GM23248 (cell line): ENCODE data around the gene RAB4B. TPM values are rescaled to one million over a fixed set of nuclear protein-coding genes. Genes with fewer than 3 reads are reported as not detected.
"Not testable (repeated sequence)": the region's sequence is repeated elsewhere in the genome, so short reads cannot be mapped to it uniquely, and the experiment has no call there.

Experiments
- DNase-seq: peaks from one replicate; pipeline ENCODE4 v3.0.0-alpha.2; 2015
- H2AFZ ChIP-seq: fragments of 200-600 bp; sonication (generic); 2 replicates; pipeline ENCODE4 v1.6.1; 2016; ENCODE audit warnings: antibody characterized with exemption
- H3F3A ChIP-seq: fragments of 200-600 bp; sonication (generic); 2 replicates; pipeline ENCODE4 v1.6.1; 2016; ENCODE audit warnings: mild to moderate bottlenecking, antibody characterized with exemption, mixed run types; ENCODE audit not compliant: insufficient read depth
- H3K27ac ChIP-seq: fragments of 200-600 bp; sonication (generic); 2 replicates; pipeline ENCODE4 v1.5.1; 2016; ENCODE audit warnings: mild to moderate bottlenecking
- H3K27me3 ChIP-seq: fragments of 200-600 bp; sonication (generic); replicated peaks from 2 replicates; pipeline ENCODE4 v1.6.1; 2016; ENCODE audit warnings: mild to moderate bottlenecking; ENCODE audit not compliant: insufficient read depth
- H3K36me3 ChIP-seq: fragments of 200-600 bp; sonication (generic); 2 replicates; pipeline ENCODE4 v1.6.1; 2016; ENCODE audit warnings: low read depth, mild to moderate bottlenecking
- H3K4me1 ChIP-seq: fragments of 200-600 bp; sonication (generic); 2 replicates; pipeline ENCODE4 v1.6.1; 2016; ENCODE audit warnings: mild to moderate bottlenecking; ENCODE audit not compliant: insufficient read depth
- H3K4me2 ChIP-seq: fragments of 200-600 bp; sonication (generic); one replicate; pipeline ENCODE4 v1.6.1; 2016; ENCODE audit warnings: mild to moderate bottlenecking; ENCODE audit not compliant: unreplicated experiment
- H3K4me3 ChIP-seq: fragments of 200-600 bp; sonication (generic); 2 replicates; pipeline ENCODE4 v1.5.1; 2016; ENCODE audit warnings: mild to moderate bottlenecking
- H3K79me2 ChIP-seq: fragments of 200-600 bp; sonication (generic); 2 replicates; pipeline ENCODE4 v1.6.1; 2016; ENCODE audit warnings: mild to moderate bottlenecking; ENCODE audit not compliant: insufficient read depth
- H3K9ac ChIP-seq: fragments of 200-600 bp; sonication (generic); 2 replicates; pipeline ENCODE4 v1.6.1; 2016; ENCODE audit warnings: mild to moderate bottlenecking
- H3K9me2 ChIP-seq: fragments of 200-600 bp; sonication (generic); 2 replicates; pipeline ENCODE4 v1.6.1; 2016; ENCODE audit warnings: mixed run types, mild to moderate bottlenecking, moderate library complexity; ENCODE audit not compliant: insufficient read depth
- H3K9me3 ChIP-seq: fragments of 200-600 bp; sonication (generic); one replicate; pipeline ENCODE4 v1.6.1; 2017; ENCODE audit warnings: low read depth
- H4K20me1 ChIP-seq: fragments of 200-600 bp; sonication (generic); 2 replicates; pipeline ENCODE4 v1.6.0; 2016; ENCODE audit not compliant: insufficient read depth
- EZH2 ChIP-seq: fragments of 200-600 bp; sonication (generic); IDR thresholded peaks from 2 replicates; pipeline ENCODE4 v1.6.1; 2018; ENCODE audit warnings: antibody characterized with exemption, mild to moderate bottlenecking; ENCODE audit not compliant: insufficient read depth, poor library complexity, severe bottlenecking
- EZH2phosphoT487 ChIP-seq: fragments of 200-600 bp; sonication (generic); IDR thresholded peaks from 2 replicates; pipeline ENCODE4 v1.6.1; 2018; ENCODE audit warnings: antibody characterized with exemption, moderate library complexity, mild to moderate bottlenecking, low read depth; ENCODE audit not compliant: insufficient read depth
- WGBS, 2 experiments: methylation state at CpG; one replicate each; pipeline ENCODE4 v1.1.6; 2015 to 2017; ENCODE audit warnings: low lambda C conversion rate in 2 of 2, low coverage in 1 of 2; ENCODE audit errors: missing lambda C conversion rate in 2 of 2; 5-methylcytosine and 5-hydroxymethylcytosine counted together
- in situ Hi-C: fragments of 300-500 bp; cut with MboI; formaldehyde crosslinking; loops from 2 replicates; pipeline ENCODE4 v1.15.0; 2020
- polyA plus RNA-seq: library from polyadenylated mRNA; unstranded; fragments of >200 nt; fragmentation: Nextera tagmentation; extraction: Ambion mirVana; gene quantifications from 2 replicates; pipeline ENCODE4 v1.2.1, GENCODE V29; 2016
- total RNA-seq: library from RNA; depleted of rRNA; stranded (reverse); fragments of >200 nt; shearing (Covaris generic); gene quantifications from 2 replicates; pipeline ENCODE4 v1.2.3, GENCODE V29; 2014

RAB4B gene
- total and polyA plus RNA-seq, 2 experiments from 2014 or later: 23.2 to 25.6 TPM

GRCh38 chr19:40827386-40828247 lies 49.6 kb downstream of the RAB4B start:
- no peak overlapping the region for H3K27ac ChIP-seq

GRCh38 chr19:40829205-40829604 lies 51.2 kb downstream of the RAB4B start:
- Histone ChIP-seq H3K27me3 (no peaks in the 10 kb centered on the region), H4K20me1 (no peaks in the 10 kb centered on the region), H3F3A (peaks cover 14% of the 10 kb centered on the region), H3K9me2 (no peaks in the 10 kb centered on the region), H3K4me1 (peaks cover 13% of the 10 kb centered on the region), H3K79me2 (no peaks in the 10 kb centered on the region), H3K4me2 (no peak overlapping the region), H3K36me3 (no peaks in the 10 kb centered on the region; the same call in 1 of the 2 replicates), H3K27ac (no peak overlapping the region), H3K4me3 (no peak overlapping the region), H3K9me3 (no peaks in the 10 kb centered on the region), H2AFZ (no peak overlapping the region), H3K9ac (no peak overlapping the region)
- TF ChIP-seq EZH2phosphoT487 (no peak), EZH2 (no peak)
- no peak for DNase-seq
- in situ Hi-C loops: no loop called here

More at GRCh38 chr19:40827386-40828247, 49.6 kb downstream of the RAB4B start:
- H3K79me2 ChIP-seq: no peaks in the 10 kb centered on the region
- 93 to 95% methylated on average over 22 of the region's 22 CpGs for WGBS, 2 experiments
- H3K4me1 ChIP-seq: peaks cover 13% of the 10 kb centered on the region
- no peaks in the 10 kb centered on the region for H3K9me2 ChIP-seq
- H3K4me3 ChIP-seq: no peak overlapping the region
- peaks cover 14% of the 10 kb centered on the region for H3F3A ChIP-seq
- no peaks in the 10 kb centered on the region; the same call in 1 of the 2 replicates for H3K36me3 ChIP-seq
- in situ Hi-C loops: no loop called here
- no peaks in the 10 kb centered on the region for H3K9me3 ChIP-seq
- no peak overlapping the region for H3K4me2 ChIP-seq
- no peak overlapping the region for H3K9ac ChIP-seq
- H2AFZ ChIP-seq: no peak overlapping the region
- no peaks in the 10 kb centered on the region for H3K27me3 ChIP-seq
- no peaks in the 10 kb centered on the region for H4K20me1 ChIP-seq
- no peak for DNase-seq
- TF ChIP-seq EZH2 (no peak), EZH2phosphoT487 (no peak)

DNA sequence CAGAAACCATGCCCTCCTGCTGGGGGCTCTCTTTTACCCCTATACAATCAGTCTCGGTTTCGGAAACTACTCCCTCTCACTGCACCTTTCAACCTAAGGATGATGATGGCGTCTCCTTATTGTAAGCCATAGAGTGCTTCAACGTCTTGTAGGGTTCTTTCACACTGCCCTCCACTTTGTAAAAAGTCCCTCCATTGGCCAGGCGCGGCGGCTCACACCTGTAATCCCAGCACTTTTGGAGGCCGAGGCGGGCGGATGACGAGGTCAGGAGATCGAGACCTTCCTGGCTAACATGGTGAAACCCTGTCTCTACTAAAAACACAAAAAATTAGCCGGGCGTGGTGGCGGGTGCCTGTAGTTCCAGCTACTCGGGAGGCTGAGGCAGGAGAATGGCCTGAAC lies 52.7 kb downstream of the RAB4B start:
- H3K27me3 ChIP-seq, H3K9me3 ChIP-seq, H3K9me2 ChIP-seq, H3K9ac ChIP-seq, H3K79me2 ChIP-seq, in situ Hi-C loops, H2AFZ ChIP-seq, H3K4me2 ChIP-seq, H3K4me3 ChIP-seq, H3K27ac ChIP-seq, H3K36me3 ChIP-seq, DNase-seq, H4K20me1 ChIP-seq: not testable (repeated sequence)
- Histone ChIP-seq H3F3A (peaks cover 14% of the 10 kb centered on the region), H3K4me1 (peaks cover 13% of the 10 kb centered on the region)
- WGBS, 2 experiments: 90 to 95% methylated on average over 16 of the region's 16 CpGs

GRCh38 chr19:40831502-40832430 lies 53.7 kb downstream of the RAB4B start:
- Histone ChIP-seq H2AFZ (no peak overlapping the region), H3K4me3 (no peak overlapping the region), H3K79me2 (no peaks in the 10 kb centered on the region), H3K9me2 (no peaks in the 10 kb centered on the region), H3F3A (peaks cover 14% of the 10 kb centered on the region), H3K27ac (peak overlapping the region; percentile 62), H3K27me3 (no peaks in the 10 kb centered on the region), H3K4me2 (peak overlapping the region; percentile 15), H3K36me3 (no peaks in the 10 kb centered on the region; the same call in 1 of the 2 replicates), H3K9me3 (no peaks in the 10 kb centered on the region), H4K20me1 (no peaks in the 10 kb centered on the region), H3K9ac (no peak overlapping the region), H3K4me1 (peaks cover 13% of the 10 kb centered on the region)
- peak; percentile 98 for DNase-seq
- TF ChIP-seq EZH2phosphoT487 (0 out of 2 replicates have a peak, but pooled peaks have one; percentile 64), EZH2 (no peak)
- 27 to 30% methylated on average over 7 of the region's 7 CpGs for WGBS, 2 experiments
- in situ Hi-C loops: no loop called here

DNA sequence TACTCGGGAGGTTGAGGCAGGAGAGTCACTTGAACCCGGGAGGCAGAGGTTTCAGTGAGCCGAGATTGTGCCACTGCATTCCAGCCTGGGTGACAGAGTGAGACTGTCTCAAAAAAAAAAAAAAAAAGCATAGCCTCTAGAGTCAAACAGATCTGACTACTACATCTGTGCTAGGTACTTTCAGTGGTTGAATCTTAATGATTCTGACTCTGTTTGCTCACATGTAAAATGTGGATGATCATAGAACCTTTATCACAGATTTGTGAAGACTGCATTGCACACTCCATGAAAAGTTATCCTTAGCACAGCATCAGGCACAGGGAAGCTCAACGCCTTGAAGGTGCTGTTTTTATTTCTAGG lies 54.4 kb downstream of the RAB4B start:
- WGBS, 2 experiments: 72 to 78% methylated on average over 4 of the region's 4 CpGs
- H3K4me2 ChIP-seq, H3K9me2 ChIP-seq, H3K27me3 ChIP-seq, in situ Hi-C loops, H3K36me3 ChIP-seq, DNase-seq, H4K20me1 ChIP-seq, H3K9ac ChIP-seq, H3K9me3 ChIP-seq, H3K79me2 ChIP-seq, H3K4me3 ChIP-seq, H2AFZ ChIP-seq: not testable (repeated sequence)
- Histone ChIP-seq H3K4me1 (peaks cover 13% of the 10 kb centered on the region), H3K27ac (peak overlapping the region; percentile 62), H3F3A (peaks cover 14% of the 10 kb centered on the region)

GRCh38 chr19:40833728-40834533 lies 55.9 kb downstream of the RAB4B start:
- H2AFZ ChIP-seq, H3K4me3 ChIP-seq, DNase-seq, H3K27me3 ChIP-seq, H3K36me3 ChIP-seq, H4K20me1 ChIP-seq, H3K4me2 ChIP-seq, H3K9ac ChIP-seq, H3K9me3 ChIP-seq, in situ Hi-C loops, H3K79me2 ChIP-seq, H3K27ac ChIP-seq, H3K9me2 ChIP-seq: not testable (repeated sequence)
- WGBS, 2 experiments: 64 to 74% methylated on average over 6 to 7 of the region's 7 CpGs
- H3K4me1 ChIP-seq: peaks cover 13% of the 10 kb centered on the region
- peaks cover 14% of the 10 kb centered on the region for H3F3A ChIP-seq
